Amniotic stem cell (primary cell): ENCODE results near the gene IPO5.

Experiments used
- DNase-seq: peaks from one replicate; lab custom pipeline; 2025; lab: John Stamatoyannopoulos, UW

IPO5 gene

GRCh38 chr13:98059276-98059675 lies 105.8 kb downstream of the IPO5 start:
- no peak for DNase-seq

- DNase-seq: no peak
These were observed 106.8 kb downstream of the IPO5 start for GRCh38 chr13:98060282-98060681.

GRCh38 chr13:98065468-98065867 lies 112.0 kb downstream of the IPO5 start:
- DNase-seq: no peak

- no peak for DNase-seq
These were observed 113.2 kb downstream of the IPO5 start for GRCh38 chr13:98066636-98067035.

GRCh38 chr13:98068521-98068920 lies 115.0 kb downstream of the IPO5 start:
- DNase-seq: no peak

- DNase-seq: no peak
These were observed 116.5 kb downstream of the IPO5 start for GRCh38 chr13:98069985-98070384.

- DNase-seq: no peak
These were observed 117.8 kb downstream of the IPO5 start for GRCh38 chr13:98071316-98071715.

GRCh38 chr13:98072476-98072875 lies 119.0 kb downstream of the IPO5 start:
- DNase-seq: no peak
